ENCODE results near the gene C16orf95.

The C16orf95 gene

GRCh38 chr16:87316923-87317749, at the start of gene C16orf95:
TSS of gene C16orf95 (minus strand) at chr16:87317392. CDS start at chr16:87317242, 150 bp downstream.
- TF ChIP-seq CTCF (IDR thresholded peaks at IDR 0.05; ENCODE audit: poor library complexity, severe bottlenecking): peak; percentile 77
- Histone ChIP-seq H3K9me3 (ENCODE audit: severe bottlenecking) (no peaks in the 10 kb centered on the region), H3K4me3 (ENCODE audit: severe bottlenecking) (peak within 1 kb of the TSS; percentile 94), H3K27ac (ENCODE audit: poor library complexity, severe bottlenecking) (peak within 1 kb of the TSS; percentile 68), H3K4me1 (ENCODE audit: insufficient read depth, poor library complexity, severe bottlenecking) (peaks cover 9% of the 10 kb centered on the region), H3K36me3 (ENCODE audit: low read depth) (peaks cover 6% of the 10 kb centered on the region), H3K27me3 (ENCODE audit: insufficient read depth, poor library complexity, severe bottlenecking) (no peaks in the 10 kb centered on the region)
- ATAC-seq (ENCODE audit: low read depth) (peak; percentile 94), DNase-seq (ENCODE audit: low spot score) (peak; percentile 97)

GRCh38 chr16:87366930-87367329, 49.7 kb upstream of the C16orf95 start:
- DNase-seq (ENCODE audit: low spot score) (no peak), ATAC-seq (ENCODE audit: low read depth) (no peak)
- peaks cover 19% of the 10 kb centered on the region for H3K36me3 ChIP-seq (ENCODE audit: low read depth)
- no peaks in the 10 kb centered on the region for H3K9me3 ChIP-seq (ENCODE audit: severe bottlenecking)
- H3K27ac ChIP-seq (ENCODE audit: poor library complexity, severe bottlenecking): no peak overlapping the region
- no peak overlapping the region for H3K4me3 ChIP-seq (ENCODE audit: severe bottlenecking)
- TF ChIP-seq CTCF (IDR thresholded peaks at IDR 0.05; ENCODE audit: poor library complexity, severe bottlenecking): no peak
- no peaks in the 10 kb centered on the region for H3K4me1 ChIP-seq (ENCODE audit: insufficient read depth, poor library complexity, severe bottlenecking)
- H3K27me3 ChIP-seq (ENCODE audit: insufficient read depth, poor library complexity, severe bottlenecking): no peaks in the 10 kb centered on the region

GRCh38 chr16:87366288-87366687, 49.1 kb upstream of the C16orf95 start:
- Histone ChIP-seq H3K4me1 (ENCODE audit: insufficient read depth, poor library complexity, severe bottlenecking) (no peaks in the 10 kb centered on the region), H3K36me3 (ENCODE audit: low read depth) (peaks cover 25% of the 10 kb centered on the region), H3K27ac (ENCODE audit: poor library complexity, severe bottlenecking) (no peak overlapping the region), H3K4me3 (ENCODE audit: severe bottlenecking) (no peak overlapping the region), H3K9me3 (ENCODE audit: severe bottlenecking) (no peaks in the 10 kb centered on the region), H3K27me3 (ENCODE audit: insufficient read depth, poor library complexity, severe bottlenecking) (no peaks in the 10 kb centered on the region)
- TF ChIP-seq CTCF (IDR thresholded peaks at IDR 0.05; ENCODE audit: poor library complexity, severe bottlenecking): no peak
- DNase-seq (ENCODE audit: low spot score) (no peak), ATAC-seq (ENCODE audit: low read depth) (no peak)

GRCh38 chr16:87365021-87365713, 48.0 kb upstream of the C16orf95 start:
- no peak for ATAC-seq (ENCODE audit: low read depth)
- no peaks in the 10 kb centered on the region for H3K9me3 ChIP-seq (ENCODE audit: severe bottlenecking)

More at GRCh38 chr16:87365021-87365713, 48.0 kb upstream of the C16orf95 start:
- Histone ChIP-seq H3K36me3 (ENCODE audit: low read depth) (peaks cover 35% of the 10 kb centered on the region), H3K4me3 (ENCODE audit: severe bottlenecking) (no peak overlapping the region), H3K4me1 (ENCODE audit: insufficient read depth, poor library complexity, severe bottlenecking) (no peaks in the 10 kb centered on the region), H3K27me3 (ENCODE audit: insufficient read depth, poor library complexity, severe bottlenecking) (no peaks in the 10 kb centered on the region), H3K27ac (ENCODE audit: poor library complexity, severe bottlenecking) (no peak overlapping the region)
- no peak for DNase-seq (ENCODE audit: low spot score)
- TF ChIP-seq CTCF (IDR thresholded peaks at IDR 0.05; ENCODE audit: poor library complexity, severe bottlenecking): no peak

Measured in RWPE2 (cell line).